HepG2 (cell line): Measurements from ENCODE around the gene PTX4. TPM values are rescaled to one million over a fixed set of nuclear protein-coding genes. Genes with fewer than 3 reads are reported as not detected.

Experiments
- ATAC-seq: fragments of 200-7000 bp; cut with Tn5 transposase; 3 replicates; pipeline ENCODE4 v1.9.1; 2020; ENCODE audit warnings: mild to moderate bottlenecking, moderate library complexity
- BruUV-seq: library from RNA; stranded (reverse); fragments of 400-500 nt; replicated peaks from 2 replicates; lab custom pipeline; 2021; lab: Mats Ljungman, UMichigan
- CTCF ChIA-PET: fragments of 300-600 bp; formaldehyde crosslinking; extraction: SDS; loops from one replicate; lab custom pipeline; 2021; ENCODE audit warnings: low total read pairs, inconsistent platforms, low intra/inter-chr PET ratio; lab: Yijun Ruan, JAX
- POLR2A ChIA-PET: fragments of 350-600 bp; sonication (Branson Sonifier 250); formaldehyde crosslinking; loops from one replicate; lab custom pipeline; 2020; ENCODE audit warnings: antibody characterized with exemption, inconsistent platforms; lab: Yijun Ruan, JAX
- DNase-seq: peaks from one replicate; pipeline ENCODE4 v3.0.0-alpha.2; 2015; ENCODE audit warnings: low spot score
- FAIRE-seq: peaks from 3 replicates; lab custom pipeline; 2011; peaks lifted over from hg19 to GRCh38; lab: Jason Lieb, UNC
- H2AFZ ChIP-seq: one replicate; pipeline ENCODE4 v1.6.1; 2011; ENCODE audit warnings: low read length, inconsistent platforms
- H3K27ac ChIP-seq: fragments of 300-600 bp; 3 replicates; pipeline ENCODE4 v1.8.0; 2011; ENCODE audit warnings: mixed run types, mild to moderate bottlenecking, mixed read lengths, low read length, inconsistent platforms; ENCODE audit not compliant: insufficient read depth; ENCODE audit errors: extremely low read length
- H3K27me3 ChIP-seq, 2 experiments: fragments of 200-600 bp in 1 of 2; 2 replicates in 1 of 2; 3 replicates in 1 of 2; pipeline versions ENCODE4 v1.6.0 to v1.8.0; 2011; ENCODE audit warnings: low read length in 2 of 2, mild to moderate bottlenecking in 2 of 2, moderate library complexity in 2 of 2, inconsistent platforms in 1 of 2; ENCODE audit not compliant: insufficient read depth in 2 of 2, control insufficient read depth in 1 of 2
- H3K36me3 ChIP-seq, 2 experiments: fragments of 200-600 bp in 1 of 2; replicated peaks in 1 of 2; 2 replicates in 1 of 2; 3 replicates in 1 of 2; pipeline versions ENCODE4 v1.5.1 to v1.8.0; 2011; ENCODE audit warnings: low read length in 2 of 2, inconsistent platforms in 1 of 2; ENCODE audit not compliant: insufficient read depth in 2 of 2, control insufficient read depth in 1 of 2
- H3K4me1 ChIP-seq: 2 replicates; pipeline ENCODE4 v1.5.1; 2012; ENCODE audit warnings: low read length, inconsistent platforms; ENCODE audit not compliant: insufficient read depth
- H3K4me2 ChIP-seq: 2 replicates; pipeline ENCODE4 v1.6.0; 2011; ENCODE audit warnings: low read depth, low read length, inconsistent platforms
- H3K4me3 ChIP-seq, 3 experiments: fragments of 200-600 bp in 1 of 3; sonication (generic), shearing (Covaris generic) in 1 of 3; replicated peaks in 1 of 3; 2 replicates each; pipeline ENCODE4 v1.5.1; 2011 to 2016; ENCODE audit warnings: low read length in 3 of 3, inconsistent platforms in 2 of 3, low read depth in 2 of 3, mild to moderate bottlenecking in 2 of 3, control low read depth in 1 of 3, mixed read lengths in 1 of 3; ENCODE audit not compliant: insufficient read depth in 1 of 3
- H3K79me2 ChIP-seq: one replicate; pipeline ENCODE4 v1.6.1; 2011; ENCODE audit warnings: low read length, inconsistent platforms; ENCODE audit not compliant: insufficient read depth
- H3K9ac ChIP-seq: 2 replicates; pipeline ENCODE4 v1.6.0; 2011; ENCODE audit warnings: mild to moderate bottlenecking, low read depth, low read length, inconsistent platforms; ENCODE audit not compliant: insufficient read depth
- H3K9me3 ChIP-seq: 2 replicates; pipeline ENCODE4 v1.5.1; 2012; ENCODE audit warnings: mild to moderate bottlenecking, low read length
- H4K20me1 ChIP-seq: 2 replicates; pipeline ENCODE4 v1.6.0; 2011; ENCODE audit warnings: inconsistent platforms, mild to moderate bottlenecking, low read length, moderate library complexity; ENCODE audit not compliant: insufficient read depth
- WGBS: methylation state at CpG from one replicate; pipeline ENCODE4 v1.1.6; 2017; ENCODE audit warnings: low lambda C conversion rate; 5-methylcytosine and 5-hydroxymethylcytosine counted together
- in situ Hi-C: cut with HindIII; loops from 2 replicates; pipeline ENCODE4 v1.10.0; 2017; ENCODE audit warnings: low pct_unique_long_range_greater_than_20kb; ENCODE audit not compliant: extremely low pct_ligation_motif_present
- intact Hi-C: fragments of 100-400 bp; cut with micrococcal nuclease; formaldehyde crosslinking; loops from one replicate; pipeline ENCODE4 v1.10.0; 2022; ENCODE audit not compliant: unreplicated experiment
- polyA plus RNA-seq, 8 experiments: library from polyadenylated mRNA; depleted of rRNA in 3 of 8; stranded (reverse) in 7 of 8; unstranded in 1 of 8; fragments of >200 nt; fragmentation: Illumina TruSeq in 4 of 8; extraction: Trizol in 4 of 8; gene quantifications; 2 replicates each; pipeline versions ENCODE4 v1.2.1 to v1.2.3, GENCODE V29; 2011 to 2016; ENCODE audit warnings: low read depth in 4 of 8, missing spikeins in 1 of 8, mixed read lengths in 1 of 8; ENCODE audit not compliant: insufficient read depth in 1 of 8
- total RNA-seq, 5 experiments: library from RNA; depleted of rRNA; stranded (reverse); fragments of >200 nt; fragmentation: Illumina TruSeq; extraction: Trizol; gene quantifications; 2 replicates each; pipeline ENCODE4 v1.2.3, GENCODE V29; 2016; ENCODE audit warnings: low read depth in 1 of 5
- TF ChIP-seq, protein P1 (sequence below): sonication (generic); formaldehyde crosslinking; IDR thresholded peaks from 2 replicates; pipeline ENCODE4 v1.5.0; 2020; ENCODE audit warnings: missing genetic modification reagents
- TF ChIP-seq, protein P2 (sequence below): fragments of 450-650 bp; IDR thresholded peaks from 2 replicates; pipeline ENCODE4 v1.6.1; 2016

The PTX4 gene
- total and polyA plus RNA-seq, 2 of the 13 experiments (the other 11 are each of a cell fraction or from before 2014, with no cell fraction given): 0.04 TPM; not detected in 1

DNA sequence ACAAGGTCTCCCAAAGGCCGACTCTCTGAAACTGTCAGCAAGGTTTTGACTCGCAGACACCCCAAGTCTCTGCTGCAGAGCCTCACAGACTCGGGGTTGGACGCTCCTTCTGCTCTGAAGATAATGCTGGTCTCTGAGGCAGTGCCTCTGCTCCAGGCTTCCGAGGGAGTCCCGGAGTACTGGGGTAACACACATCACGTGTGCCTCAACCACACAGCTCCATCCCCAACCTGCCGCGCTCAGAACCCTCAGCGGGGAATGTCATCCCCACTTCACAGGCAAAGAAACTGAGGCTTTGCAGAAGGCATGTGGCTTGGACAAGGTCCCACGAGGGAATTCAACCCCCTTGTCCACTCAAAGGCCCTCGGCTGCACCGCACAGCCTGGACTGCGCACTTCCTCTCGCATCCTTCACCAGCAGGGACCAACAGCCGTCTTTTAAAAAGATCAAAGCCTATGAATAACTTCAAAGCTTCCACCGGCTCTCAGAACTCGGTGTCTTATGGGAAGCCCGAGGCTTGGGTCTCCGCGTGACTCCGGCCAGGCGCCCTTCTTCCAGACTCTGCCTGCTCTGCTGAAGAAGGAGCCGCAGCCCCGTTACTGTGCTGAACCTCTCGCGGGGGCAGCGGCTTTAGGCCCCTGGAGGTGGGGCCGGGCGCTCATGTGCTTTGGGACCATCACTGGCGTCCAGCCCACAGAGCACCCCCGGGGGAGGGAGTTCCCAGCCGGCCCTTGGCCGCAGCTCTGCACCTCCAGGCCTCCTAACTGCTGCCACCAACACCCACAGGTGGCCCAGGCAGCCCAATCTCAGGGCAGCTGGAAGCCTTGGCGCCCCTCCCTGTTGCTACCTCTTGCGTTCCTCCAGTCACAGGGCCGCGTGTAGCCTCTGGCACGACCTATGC, 46.9 kb upstream of the PTX4 start:
- Histone ChIP-seq H2AFZ (no peak overlapping the region), H3K9me3 (no peaks in the 10 kb centered on the region), H3K4me2 (no peak overlapping the region), H3K9ac (no peak overlapping the region), H3K27ac (no peak overlapping the region), H3K36me3 (no peaks in the 10 kb centered on the region), H3K4me3 (no peak overlapping the region), H3K27me3 (no peaks in the 10 kb centered on the region), H3K4me1 (no peaks in the 10 kb centered on the region), H3K79me2 (no peaks in the 10 kb centered on the region), H4K20me1 (no peaks in the 10 kb centered on the region)
- no TSS peak for BruUV-seq
- DNase-seq (no peak), FAIRE-seq (no peak), ATAC-seq (no peak)
- intact Hi-C loops: no loop called here
- CTCF ChIA-PET: no interaction called here
- TF ChIP-seq, protein P1, sequence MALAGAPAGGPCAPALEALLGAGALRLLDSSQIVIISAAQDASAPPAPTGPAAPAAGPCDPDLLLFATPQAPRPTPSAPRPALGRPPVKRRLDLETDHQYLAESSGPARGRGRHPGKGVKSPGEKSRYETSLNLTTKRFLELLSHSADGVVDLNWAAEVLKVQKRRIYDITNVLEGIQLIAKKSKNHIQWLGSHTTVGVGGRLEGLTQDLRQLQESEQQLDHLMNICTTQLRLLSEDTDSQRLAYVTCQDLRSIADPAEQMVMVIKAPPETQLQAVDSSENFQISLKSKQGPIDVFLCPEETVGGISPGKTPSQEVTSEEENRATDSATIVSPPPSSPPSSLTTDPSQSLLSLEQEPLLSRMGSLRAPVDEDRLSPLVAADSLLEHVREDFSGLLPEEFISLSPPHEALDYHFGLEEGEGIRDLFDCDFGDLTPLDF: no peak
- TF ChIP-seq, protein P2, sequence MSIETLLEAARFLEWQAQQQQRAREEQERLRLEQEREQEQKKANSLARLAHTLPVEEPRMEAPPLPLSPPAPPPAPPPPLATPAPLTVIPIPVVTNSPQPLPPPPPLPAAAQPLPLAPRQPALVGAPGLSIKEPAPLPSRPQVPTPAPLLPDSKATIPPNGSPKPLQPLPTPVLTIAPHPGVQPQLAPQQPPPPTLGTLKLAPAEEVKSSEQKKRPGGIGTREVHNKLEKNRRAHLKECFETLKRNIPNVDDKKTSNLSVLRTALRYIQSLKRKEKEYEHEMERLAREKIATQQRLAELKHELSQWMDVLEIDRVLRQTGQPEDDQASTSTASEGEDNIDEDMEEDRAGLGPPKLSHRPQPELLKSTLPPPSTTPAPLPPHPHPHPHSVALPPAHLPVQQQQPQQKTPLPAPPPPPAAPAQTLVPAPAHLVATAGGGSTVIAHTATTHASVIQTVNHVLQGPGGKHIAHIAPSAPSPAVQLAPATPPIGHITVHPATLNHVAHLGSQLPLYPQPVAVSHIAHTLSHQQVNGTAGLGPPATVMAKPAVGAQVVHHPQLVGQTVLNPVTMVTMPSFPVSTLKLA: peak; percentile 74
- TF ChIP-seq, all 625 proteins: peak for 1
- POLR2A ChIA-PET: no interaction called here
- 73% methylated on average over 12 of the region's 39 CpGs for WGBS
- in situ Hi-C loops: no loop called here
